Prostate gland (tissue), 2 donors: ENCODE measurements around the gene ALKAL2.

ENCODE experiments used
- POLR2A ChIP-seq: fragments of 450-650 bp; IDR thresholded peaks from one replicate; pipeline ENCODE4 v1.6.1; 2016; ENCODE audit warnings: antibody characterized with exemption, mild to moderate bottlenecking
- POLR2AphosphoS5 ChIP-seq: sonication (generic); formaldehyde crosslinking; IDR thresholded peaks from one replicate; pipeline ENCODE4 v1.6.1; 2017; ENCODE audit warnings: antibody characterized with exemption
- TF ChIP-seq, protein P1 (sequence below), 4 experiments: fragments of 200-600 bp in 2 of 4; fragments of 450-650 bp in 2 of 4; sonication (generic) in 2 of 4; IDR thresholded peaks; 1 replicate in 3 of 4; 2 replicates in 1 of 4; pipeline ENCODE4 v1.5.1; 2016 to 2019; ENCODE audit warnings: antibody characterized with exemption in 4 of 4, mild to moderate bottlenecking in 2 of 4, moderate library complexity in 2 of 4

DNA sequence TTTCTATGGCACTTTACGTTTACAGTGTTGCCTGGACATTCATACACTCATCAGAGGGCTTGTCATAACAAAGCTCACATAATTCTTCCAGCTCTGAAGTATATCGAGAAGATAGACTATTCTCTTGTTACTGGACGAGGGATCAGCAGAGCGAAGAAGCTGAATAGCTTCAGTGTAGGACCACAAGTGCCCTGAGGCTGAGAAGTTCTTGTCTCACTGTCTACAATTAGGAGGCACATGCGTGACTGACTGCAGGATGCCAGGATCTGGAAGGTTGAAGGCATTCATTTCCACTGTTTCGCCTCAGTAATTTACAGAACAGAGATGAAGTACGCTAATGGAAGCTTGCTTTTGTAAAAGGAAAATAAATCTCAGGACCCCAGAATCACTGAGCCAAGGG, 33.6 kb downstream of the ALKAL2 start:
- TF ChIP-seq, protein P1, sequence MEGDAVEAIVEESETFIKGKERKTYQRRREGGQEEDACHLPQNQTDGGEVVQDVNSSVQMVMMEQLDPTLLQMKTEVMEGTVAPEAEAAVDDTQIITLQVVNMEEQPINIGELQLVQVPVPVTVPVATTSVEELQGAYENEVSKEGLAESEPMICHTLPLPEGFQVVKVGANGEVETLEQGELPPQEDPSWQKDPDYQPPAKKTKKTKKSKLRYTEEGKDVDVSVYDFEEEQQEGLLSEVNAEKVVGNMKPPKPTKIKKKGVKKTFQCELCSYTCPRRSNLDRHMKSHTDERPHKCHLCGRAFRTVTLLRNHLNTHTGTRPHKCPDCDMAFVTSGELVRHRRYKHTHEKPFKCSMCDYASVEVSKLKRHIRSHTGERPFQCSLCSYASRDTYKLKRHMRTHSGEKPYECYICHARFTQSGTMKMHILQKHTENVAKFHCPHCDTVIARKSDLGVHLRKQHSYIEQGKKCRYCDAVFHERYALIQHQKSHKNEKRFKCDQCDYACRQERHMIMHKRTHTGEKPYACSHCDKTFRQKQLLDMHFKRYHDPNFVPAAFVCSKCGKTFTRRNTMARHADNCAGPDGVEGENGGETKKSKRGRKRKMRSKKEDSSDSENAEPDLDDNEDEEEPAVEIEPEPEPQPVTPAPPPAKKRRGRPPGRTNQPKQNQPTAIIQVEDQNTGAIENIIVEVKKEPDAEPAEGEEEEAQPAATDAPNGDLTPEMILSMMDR (IDR thresholded peaks at IDR 0.05) = no peak
- TF ChIP-seq POLR2A (no peak), POLR2AphosphoS5 (no peak)
